Measurements from ENCODE around the gene SPATA2L. TPM values are rescaled to one million over a fixed set of nuclear protein-coding genes. Genes with fewer than 3 reads are reported as not detected.

SPATA2L gene
- total and polyA plus RNA-seq, 8 donors = 2.4 to 13.8 (median 4.7) TPM

DNA sequence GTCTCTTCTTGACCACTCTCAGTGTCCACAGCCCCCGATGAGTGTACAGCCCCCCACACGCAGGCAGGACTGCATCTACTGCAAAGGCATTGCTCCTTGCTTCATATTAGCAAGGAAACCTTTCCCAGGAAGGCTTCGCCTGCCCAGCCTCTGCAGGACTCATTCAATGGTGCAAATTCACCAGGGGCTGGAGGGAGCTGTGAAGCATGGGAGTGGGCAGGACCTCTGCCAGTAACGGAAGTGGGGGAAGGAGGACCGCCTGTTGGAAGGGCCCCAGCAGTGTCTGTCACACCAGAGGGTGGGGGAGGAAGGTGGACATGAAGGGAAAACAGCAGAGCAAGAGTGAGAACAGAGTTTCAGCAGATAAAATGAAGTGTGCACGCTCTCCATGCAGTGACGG lies 41.4 kb downstream of the SPATA2L start:
- intact Hi-C loops (cut with DNase I) = no loop called here
- peaks cover 12 to 36% of the 10 kb centered on the region in 2 donors for H3K4me1 ChIP-seq
- H3K27ac ChIP-seq = no peak overlapping the region
- no peaks in the 10 kb centered on the region for H3K27me3 ChIP-seq
- no peak for ATAC-seq
- DNase-seq = peak in 1 of 4 donors; percentile 13
- H3K4me3 ChIP-seq = no peak overlapping the region
- TF ChIP-seq, protein P1, sequence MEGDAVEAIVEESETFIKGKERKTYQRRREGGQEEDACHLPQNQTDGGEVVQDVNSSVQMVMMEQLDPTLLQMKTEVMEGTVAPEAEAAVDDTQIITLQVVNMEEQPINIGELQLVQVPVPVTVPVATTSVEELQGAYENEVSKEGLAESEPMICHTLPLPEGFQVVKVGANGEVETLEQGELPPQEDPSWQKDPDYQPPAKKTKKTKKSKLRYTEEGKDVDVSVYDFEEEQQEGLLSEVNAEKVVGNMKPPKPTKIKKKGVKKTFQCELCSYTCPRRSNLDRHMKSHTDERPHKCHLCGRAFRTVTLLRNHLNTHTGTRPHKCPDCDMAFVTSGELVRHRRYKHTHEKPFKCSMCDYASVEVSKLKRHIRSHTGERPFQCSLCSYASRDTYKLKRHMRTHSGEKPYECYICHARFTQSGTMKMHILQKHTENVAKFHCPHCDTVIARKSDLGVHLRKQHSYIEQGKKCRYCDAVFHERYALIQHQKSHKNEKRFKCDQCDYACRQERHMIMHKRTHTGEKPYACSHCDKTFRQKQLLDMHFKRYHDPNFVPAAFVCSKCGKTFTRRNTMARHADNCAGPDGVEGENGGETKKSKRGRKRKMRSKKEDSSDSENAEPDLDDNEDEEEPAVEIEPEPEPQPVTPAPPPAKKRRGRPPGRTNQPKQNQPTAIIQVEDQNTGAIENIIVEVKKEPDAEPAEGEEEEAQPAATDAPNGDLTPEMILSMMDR (IDR thresholded peaks at IDR 0.05) = no peak
- no peaks in the 10 kb centered on the region for H3K9me3 ChIP-seq
- H3K36me3 ChIP-seq = peaks cover 0 to 32% of the 10 kb centered on the region in 2 donors

DNA sequence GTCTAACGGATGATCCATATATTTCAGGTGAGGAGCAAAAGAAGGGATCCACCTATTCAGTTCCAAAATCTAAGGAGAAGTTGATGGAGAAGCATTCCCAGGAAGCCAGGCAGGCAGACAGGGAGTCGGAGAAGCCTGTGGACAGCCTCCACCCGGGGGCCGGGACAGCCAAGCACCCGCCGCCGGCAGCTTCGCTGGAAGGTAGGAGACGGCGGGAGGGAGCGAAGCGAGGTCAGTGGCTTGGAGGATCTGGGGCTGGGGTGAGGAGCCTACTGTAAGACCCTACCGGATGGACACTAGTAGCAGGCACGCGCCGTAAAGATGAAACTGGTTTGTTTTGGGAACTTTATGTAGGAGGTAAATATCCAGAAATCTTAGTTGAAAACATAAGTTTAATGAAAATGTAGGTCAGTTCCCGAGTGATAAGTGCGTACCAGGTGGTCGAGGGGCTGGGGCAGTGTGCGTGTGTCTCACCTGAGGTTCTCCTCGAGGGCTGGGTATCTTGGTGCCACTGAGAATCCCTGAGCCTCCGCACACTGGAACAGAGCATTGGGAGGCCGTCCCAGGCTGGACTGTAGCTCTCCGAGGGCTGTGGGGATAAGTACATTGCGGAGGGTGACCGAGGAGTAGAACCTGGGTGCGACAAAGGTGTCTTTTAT lies 43.2 kb downstream of the SPATA2L start:
- Histone ChIP-seq H3K4me1 (peaks cover 12 to 36% of the 10 kb centered on the region in 2 donors), H3K36me3 (peaks cover 0 to 30% of the 10 kb centered on the region in 2 donors), H3K4me3 (peak overlapping the region; percentile 96 to 98), H3K27me3 (no peaks in the 10 kb centered on the region), H3K27ac (peak overlapping the region; percentile 47 to 87), H3K9me3 (no peaks in the 10 kb centered on the region)
- intact Hi-C loops (cut with DNase I) = no loop called here
- peak; percentile 29 for ATAC-seq
- TF ChIP-seq, protein P1 (IDR thresholded peaks at IDR 0.05) = no peak
- peak in 1 of 4 donors; percentile 83 for DNase-seq

DNA sequence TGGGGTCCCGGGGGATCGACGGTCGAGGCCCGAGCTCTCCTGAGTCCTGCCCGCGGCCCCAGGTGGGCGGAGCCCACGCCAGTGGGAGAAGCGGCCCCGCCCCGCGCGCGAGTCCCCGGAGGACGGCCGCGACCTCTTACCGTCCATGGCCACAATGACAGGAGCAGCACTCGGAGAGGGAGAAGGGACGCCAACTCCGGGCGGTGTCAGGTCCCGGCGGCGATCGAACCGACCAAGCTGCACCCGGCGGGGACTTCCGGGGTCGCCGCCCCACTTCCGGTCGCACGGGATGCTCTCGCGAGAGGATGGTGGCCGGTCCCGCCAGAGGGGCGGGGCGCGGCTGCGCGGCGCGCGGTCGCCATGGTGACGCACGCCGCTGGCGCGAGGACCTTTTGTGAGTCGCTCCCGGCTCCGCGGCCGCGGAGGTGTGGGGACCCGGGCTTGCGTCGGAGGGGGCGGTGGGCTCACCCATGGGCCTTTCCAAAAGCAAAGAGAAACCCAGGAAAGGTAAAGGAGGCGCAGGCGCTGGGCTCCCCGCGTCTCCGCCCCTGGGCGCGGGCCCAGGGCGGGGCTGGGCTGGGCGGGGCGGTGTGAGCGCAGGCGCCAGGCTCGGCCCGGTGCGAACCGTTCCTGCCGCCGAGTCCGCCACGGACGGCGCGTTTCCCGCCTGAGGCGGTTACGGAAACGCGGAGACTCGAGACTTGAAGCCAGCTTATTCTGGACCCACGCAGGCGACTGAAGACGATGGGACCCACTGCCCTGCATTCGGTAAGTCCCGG lies 43.9 kb downstream of the SPATA2L start, which contains the start of the genes CHMP1A and SPATA33:
Gene CHMP1A (minus strand): TSS at position 267 of the 779 bp plus-strand sequence. CDS start 120 bp downstream, at position 147.
Gene SPATA33 (plus strand): TSS at position 395 of the 779 bp plus-strand sequence. CDS start 76 bp downstream, at position 471.
- Histone ChIP-seq H3K27me3 (no peaks in the 10 kb centered on the region), H3K27ac (peak within 1 kb of the TSS; percentile 47 to 87), H3K36me3 (peaks cover 0 to 32% of the 10 kb centered on the region in 2 donors), H3K4me1 (peaks cover 12 to 36% of the 10 kb centered on the region in 2 donors), H3K9me3 (no peaks in the 10 kb centered on the region), H3K4me3 (peak within 1 kb of the TSS; percentile 96 to 98)
- TF ChIP-seq, protein P1 (IDR thresholded peaks at IDR 0.05) = no peak
- peak; percentile 98 for ATAC-seq
- intact Hi-C loops (cut with DNase I) = no loop called here
- DNase-seq = peak; percentile 89 to 95 (median 92)

DNA sequence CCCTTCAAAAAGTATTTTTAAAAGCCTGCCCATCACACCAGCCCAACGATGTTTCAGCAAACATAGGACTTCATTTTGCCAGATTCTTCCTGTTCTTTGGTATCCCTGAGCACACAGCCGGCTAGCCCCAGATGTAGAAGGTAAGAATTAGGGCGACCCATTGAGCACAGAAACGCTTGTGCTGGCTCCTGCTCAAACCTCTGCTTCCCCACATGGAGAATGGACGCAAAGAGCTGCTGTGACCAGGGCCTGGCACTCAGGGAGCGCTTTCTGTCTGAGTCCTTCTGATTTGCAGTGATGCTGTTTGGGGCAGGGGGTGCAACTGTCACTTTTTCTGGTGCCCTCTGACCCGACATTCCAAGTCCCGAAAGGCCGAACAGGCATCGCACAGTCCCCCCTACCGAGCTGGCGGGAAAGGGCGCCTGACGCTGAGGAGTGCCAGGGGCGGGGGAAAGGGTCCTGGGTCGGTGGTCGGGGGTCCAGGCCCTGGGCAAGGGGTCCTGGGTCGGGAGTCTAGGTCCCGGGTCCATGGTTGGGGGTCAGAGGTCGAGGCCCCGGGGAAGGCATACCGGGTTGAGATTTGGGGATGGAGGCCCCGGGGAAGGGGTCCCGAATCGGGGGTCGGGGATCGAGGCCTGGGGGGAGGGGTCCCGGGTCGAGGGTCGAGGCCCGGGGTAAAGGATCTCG lies 44.9 kb downstream of the SPATA2L start:
- no peaks in the 10 kb centered on the region for H3K9me3 ChIP-seq
- no peaks in the 10 kb centered on the region for H3K27me3 ChIP-seq
- peak overlapping the region; percentile 96 to 98 for H3K4me3 ChIP-seq
- peaks cover 12 to 36% of the 10 kb centered on the region in 2 donors for H3K4me1 ChIP-seq
- TF ChIP-seq, protein P1 (IDR thresholded peaks at IDR 0.05) = no peak
- H3K36me3 ChIP-seq = peaks cover 0 to 29% of the 10 kb centered on the region in 2 donors
- DNase-seq (peak in 1 of 4 donors; percentile 77), ATAC-seq (no peak)
- peak overlapping the region in 1 of 2 donors; percentile 87 for H3K27ac ChIP-seq
- intact Hi-C loops (cut with DNase I) = no loop called here
